ENCODE data around the gene WBP4. TPM values are rescaled to one million over a fixed set of nuclear protein-coding genes. Genes with fewer than 3 reads are reported as not detected.

Gene WBP4
- total RNA-seq (2013): 8.8 TPM
- polyA plus RNA-seq: 1 to 10 TPM; 2.8 to 3.8 (median 3.7) TPM
- 1.4 and 1.8 TPM in 2 replicates for polyA minus RNA-seq
- total RNA-seq: 11.0 to 37.5 (median 27.4) reads per million in 11 experiments

- peaks cover 40% of the 10 kb centered on the region for H4K20me1 ChIP-seq (ENCODE audit: insufficient read depth, low read length)
- H3K79me2 ChIP-seq (ENCODE audit: insufficient read depth, low read length): peaks cover 85% of the 10 kb centered on the region
- intact Hi-C loops (cut with micrococcal nuclease): loop anchor here (2.0 to 10.0 kb wide), 5 partner anchors 42 to 276 kb away; partner anchors contain the start of genes ELF1 (in 1 of the 2), KBTBD6 (in 1 of the 2) and SLC25A15 (in 1 of the 2)
- peak within 1 kb of the TSS; percentile 96 for H3K27ac ChIP-seq (ENCODE audit: low read depth in 1 of 2, low read length in 2 of 2)
- H3K9me3 Mint-ChIP-seq: peaks cover 0 to 2% (median 0%) of the 10 kb centered on the region in 7 donors
- H3K36me3 ChIP-seq (replicated peaks in 1 of 2; ENCODE audit: control insufficient read depth in 1 of 2, insufficient read depth in 2 of 2, low read length in 2 of 2): peaks cover 18 to 26% of the 10 kb centered on the region in 2 donors
- peak within 1 kb of the TSS; percentile 57 to 99 (median 82) for H3K4me3 ChIP-seq (replicated peaks in 1 of 3; ENCODE audit: low read depth in 2 of 3, low read length in 3 of 3)
- peak within 1 kb of the TSS; percentile 98 to 100 for H3K4me3 Mint-ChIP-seq
- H3K9ac ChIP-seq (ENCODE audit: insufficient read depth, low read length, poor library complexity, severe bottlenecking): peak within 1 kb of the TSS; percentile 95
- peaks cover 26 to 37% of the 10 kb centered on the region in 2 donors for H3K36me3 Mint-ChIP-seq
- TF ChIP-seq CTCF (IDR thresholded peaks at IDR 0.05): no peak
- H3K27me3 ChIP-seq (ENCODE audit: control insufficient read depth in 2 of 2, insufficient read depth in 2 of 2, low read length in 2 of 2): no peaks in the 10 kb centered on the region
- H2AFZ ChIP-seq (ENCODE audit: insufficient read depth, low read depth, low read length, poor library complexity, severe bottlenecking): peak within 1 kb of the TSS; percentile 89
- under 1% methylated on average over 61 of the region's 71 CpGs for WGBS (ENCODE audit: insufficient coverage)
- peak within 1 kb of the TSS; percentile 98 to 100 (median 100) for H3K27ac Mint-ChIP-seq
- peaks cover 35% of the 10 kb centered on the region for H3K4me1 Mint-ChIP-seq
- peak; percentile 82 to 93 (median 92) for DNase-seq
- H3K9me3 ChIP-seq (replicated peaks in 1 of 2; ENCODE audit: control insufficient read depth in 1 of 2, insufficient read depth in 1 of 2, low read length in 2 of 2): no peaks in the 10 kb centered on the region
- peaks cover 26 to 46% of the 10 kb centered on the region in 2 donors for H3K4me1 ChIP-seq (ENCODE audit: control insufficient read depth in 1 of 2, insufficient read depth in 2 of 2, low read length in 2 of 2)
- H3K27me3 Mint-ChIP-seq (ENCODE audit: low read depth in 3 of 3): peaks cover 0 to 3% (median 3%) of the 10 kb centered on the region in 3 donors
- peak within 1 kb of the TSS; percentile 87 for H3K4me2 ChIP-seq (replicated peaks; ENCODE audit: extremely low read depth, low read length, poor library complexity, severe bottlenecking)
Observed at GRCh38 chr13:41061075-41061913, at the start of gene WBP4. Gene WBP4 (plus strand): TSS chr13:41061509. CDS start chr13:41061674, 165 bp downstream.

DNA sequence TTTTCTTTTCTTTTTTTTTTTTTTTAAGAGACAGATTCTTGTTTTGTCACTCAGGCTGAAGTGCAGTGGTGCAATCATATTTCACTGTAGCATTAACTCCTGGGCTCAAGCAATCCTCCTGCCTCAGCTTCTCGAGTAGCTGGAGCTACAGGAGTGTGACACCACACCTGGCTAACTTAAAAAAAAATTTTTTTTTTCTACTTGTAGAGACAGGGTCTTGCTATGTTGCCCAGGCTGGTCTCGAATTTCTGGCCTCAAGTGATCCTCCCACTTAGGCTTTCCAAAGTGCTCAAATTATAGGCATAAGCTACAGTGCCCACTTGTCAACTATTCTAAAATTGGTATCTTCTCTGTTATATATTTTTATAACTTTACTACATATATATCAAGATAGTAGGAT lies 48.8 kb upstream of the WBP4 start:
- Histone ChIP-seq H3K27me3 (ENCODE audit: control insufficient read depth in 2 of 2, insufficient read depth in 2 of 2, low read length in 2 of 2) (no peaks in the 10 kb centered on the region), H4K20me1 (ENCODE audit: insufficient read depth, low read length) (peaks cover 90% of the 10 kb centered on the region), H3K4me2 (replicated peaks; ENCODE audit: extremely low read depth, low read length, poor library complexity, severe bottlenecking) (no peak overlapping the region), H2AFZ (ENCODE audit: insufficient read depth, low read depth, low read length, poor library complexity, severe bottlenecking) (no peak overlapping the region), H3K9me3 (replicated peaks in 1 of 2; ENCODE audit: control insufficient read depth in 1 of 2, insufficient read depth in 1 of 2, low read length in 2 of 2) (no peaks in the 10 kb centered on the region), H3K4me1 (ENCODE audit: control insufficient read depth in 1 of 2, insufficient read depth in 2 of 2, low read length in 2 of 2) (peaks cover 55 to 87% of the 10 kb centered on the region in 2 donors), H3K9ac (ENCODE audit: insufficient read depth, low read length, poor library complexity, severe bottlenecking) (no peak overlapping the region), H3K4me3 (replicated peaks in 1 of 3; ENCODE audit: low read depth in 2 of 3, low read length in 3 of 3) (no peak overlapping the region), H3K36me3 (replicated peaks in 1 of 2; ENCODE audit: control insufficient read depth in 1 of 2, insufficient read depth in 2 of 2, low read length in 2 of 2) (peaks cover 3 to 20% of the 10 kb centered on the region in 2 donors), H3K27ac (ENCODE audit: low read depth in 1 of 2, low read length in 2 of 2) (peak overlapping the region in 1 of 2 donors; percentile 50), H3K79me2 (ENCODE audit: insufficient read depth, low read length) (peaks cover 98% of the 10 kb centered on the region)
- peaks cover 29 to 32% of the 10 kb centered on the region in 2 donors for H3K36me3 Mint-ChIP-seq
- intact Hi-C loops (cut with micrococcal nuclease): no loop called here
- H3K4me1 Mint-ChIP-seq: peaks cover 67% of the 10 kb centered on the region
- no peak for DNase-seq
- no peak for TF ChIP-seq CTCF (IDR thresholded peaks at IDR 0.05)
- WGBS (ENCODE audit: insufficient coverage): 100% methylated on average over 1 of the region's 2 CpGs
- peak overlapping the region in 5 of 7 donors; percentile 72 to 87 (median 75) for H3K27ac Mint-ChIP-seq
- H3K27me3 Mint-ChIP-seq (ENCODE audit: low read depth in 3 of 3): no peaks in the 10 kb centered on the region
- H3K9me3 Mint-ChIP-seq: no peaks in the 10 kb centered on the region
- no peak overlapping the region for H3K4me3 Mint-ChIP-seq
